HG03097 (cell line): ENCODE results near the gene VEGFB.
"Not testable (repeated sequence)": the region's sequence is repeated elsewhere in the genome, so short reads cannot be mapped to it uniquely, and the experiment has no call there.

Experiments used
- ATAC-seq: cut with Tn5 transposase; IDR thresholded peaks from one replicate; pipeline ENCODE4 v1.9.1; 2021; ENCODE audit not compliant: unreplicated experiment, low FRiP score

The VEGFB gene

GRCh38 chr11:64245797-64246620 lies 11.6 kb downstream of the VEGFB start:
- ATAC-seq: no peak

DNA sequence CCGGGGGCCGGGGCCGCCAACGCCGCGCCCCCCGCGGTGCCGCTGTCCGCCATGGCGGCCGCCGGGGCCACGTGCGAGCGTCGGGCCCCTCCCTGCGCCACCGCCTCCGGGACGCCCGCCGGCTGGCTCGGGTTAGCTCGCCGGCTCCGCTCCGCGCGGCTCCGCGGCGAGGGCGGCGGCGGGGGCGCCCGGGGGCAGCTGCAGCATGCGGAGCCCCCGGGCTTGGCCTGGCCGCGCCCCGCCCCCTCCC lies 12.2 kb downstream of the VEGFB start:
- not testable (repeated sequence) for ATAC-seq

GRCh38 chr11:64246871-64247728 lies 12.7 kb downstream of the VEGFB start, which contains the start of gene PPP1R14B:
Gene PPP1R14B (minus strand): TSS chr11:64246943. CDS start chr11:64246673, 270 bp downstream.
- peak; percentile 32 for ATAC-seq

GRCh38 chr11:64247729-64248531 lies 13.5 kb downstream of the VEGFB start:
- no peak for ATAC-seq

DNA sequence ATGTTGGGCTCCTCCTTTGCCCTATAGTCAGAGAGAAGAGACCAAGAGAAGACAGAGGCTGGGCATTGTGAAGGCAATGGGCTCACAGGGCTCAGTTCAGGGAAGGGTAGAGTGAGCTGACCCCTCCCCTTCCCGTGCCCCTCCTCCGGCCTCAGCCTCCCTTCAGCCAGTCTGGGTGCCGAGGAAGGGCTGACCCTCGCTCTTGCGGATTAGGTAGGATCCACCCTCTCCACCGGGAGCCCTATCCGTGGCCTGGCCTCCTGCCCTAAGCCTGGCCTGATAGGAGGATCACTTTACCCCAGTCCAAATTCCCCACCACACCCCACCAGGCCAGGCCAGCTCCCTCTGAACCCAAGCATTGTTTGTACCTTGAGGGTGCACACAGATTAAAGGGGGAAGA lies 14.2 kb downstream of the VEGFB start:
- ATAC-seq: no peak

DNA sequence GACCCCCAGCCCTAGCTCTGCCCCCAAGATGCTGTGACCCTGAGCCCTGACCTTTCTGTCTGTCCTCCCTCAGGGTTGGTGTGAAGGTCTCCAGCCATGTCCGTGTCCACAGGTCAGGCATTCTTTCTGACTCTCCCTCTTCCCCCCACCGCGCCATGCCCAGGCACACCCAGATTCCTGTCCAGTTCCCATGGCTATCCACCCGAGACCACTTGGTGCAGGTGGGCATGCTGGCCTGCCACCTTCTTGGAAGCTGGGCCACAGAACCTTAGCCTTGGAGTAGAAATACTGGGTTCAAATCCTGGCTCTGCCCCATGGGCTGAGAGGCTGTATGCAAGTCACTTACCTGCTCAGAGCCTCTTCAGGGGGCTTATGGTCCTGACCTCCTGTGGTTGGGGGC lies 14.7 kb downstream of the VEGFB start:
- ATAC-seq: no peak

DNA sequence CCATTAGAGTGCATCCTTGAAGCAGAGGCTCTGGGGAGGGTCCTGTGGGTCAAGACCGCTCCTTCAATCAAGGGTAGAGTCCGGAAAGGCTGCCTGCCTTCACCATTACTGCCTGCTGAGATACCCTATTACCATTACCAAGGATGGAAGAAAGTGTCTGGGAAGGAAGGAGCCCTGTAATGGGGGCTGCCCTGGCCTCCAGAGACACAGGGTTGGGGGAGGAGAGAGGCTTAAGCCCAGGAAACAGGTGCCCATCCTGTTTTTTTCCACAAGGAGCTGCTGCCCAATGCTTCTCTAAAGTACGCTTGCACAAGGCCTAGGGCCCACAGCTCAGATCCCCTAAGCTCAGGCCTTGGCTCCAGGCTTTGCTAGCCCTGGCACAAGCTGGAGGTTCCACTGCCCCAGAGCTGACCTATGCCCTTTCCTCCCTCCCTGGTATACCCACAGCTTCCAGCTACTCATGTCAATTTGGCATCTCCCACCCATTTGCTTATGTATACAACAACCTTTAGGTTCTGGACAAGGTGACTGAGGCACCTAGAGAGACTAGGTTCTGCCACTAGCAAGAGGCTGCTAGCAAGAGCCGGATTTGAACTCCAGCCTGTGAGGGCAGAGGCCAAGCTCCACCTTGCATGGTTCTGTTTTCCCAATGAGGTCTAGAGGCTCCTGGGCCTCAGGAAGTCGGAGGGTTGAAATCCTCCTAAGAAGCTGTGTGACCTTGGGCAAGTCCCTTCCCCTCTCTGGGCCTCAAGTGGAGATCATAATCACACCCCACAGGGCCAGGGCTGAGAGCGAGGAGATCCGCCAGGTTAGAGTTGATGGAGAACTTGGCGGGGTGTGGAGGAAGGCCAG lies 15.4 kb downstream of the VEGFB start:
- ATAC-seq: no peak

GRCh38 chr11:64250415-64251015 lies 16.1 kb downstream of the VEGFB start:
- no peak for ATAC-seq

DNA sequence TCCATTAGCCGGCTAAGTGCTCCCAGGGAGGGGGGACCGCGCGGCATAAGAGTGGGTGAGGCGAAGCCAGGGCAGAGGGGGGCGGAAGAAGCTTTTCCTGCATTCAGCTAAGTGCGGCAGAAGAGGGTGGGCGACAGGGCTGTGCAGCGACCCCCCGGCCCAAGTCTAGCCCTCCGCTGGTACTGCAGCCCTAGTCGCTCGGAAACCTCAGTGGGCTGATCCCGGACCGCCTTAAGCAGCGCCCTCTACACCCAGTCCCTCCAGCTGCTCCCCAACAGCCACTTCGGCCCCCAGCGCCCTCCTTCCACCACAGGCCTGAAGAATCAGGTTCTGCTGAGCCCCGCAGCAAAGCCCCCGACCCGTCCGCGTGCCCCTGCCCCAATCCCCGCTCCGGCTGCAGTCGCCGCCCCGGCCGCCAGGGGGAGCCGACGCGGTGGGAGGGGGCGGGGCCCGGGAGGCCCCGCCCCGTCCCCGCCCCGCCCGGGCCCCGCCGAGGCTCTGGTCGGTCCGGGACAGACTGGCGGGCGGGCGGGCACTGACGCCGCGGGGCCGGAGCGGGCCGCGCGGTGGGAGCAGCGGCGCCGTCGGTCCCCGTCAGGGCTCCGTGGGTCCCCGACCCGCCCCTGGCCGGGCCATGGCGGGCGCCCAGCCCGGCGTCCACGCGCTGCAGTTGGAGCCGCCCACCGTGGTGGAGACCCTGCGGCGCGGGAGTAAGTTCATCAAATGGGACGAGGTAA lies 16.8 kb downstream of the VEGFB start, which contains the start of gene PLCB3:
PLCB3 (plus strand) TSS at position 515 of the 737 bp plus-strand sequence; CDS start at position 635, 120 bp downstream.
- ATAC-seq: no peak

DNA sequence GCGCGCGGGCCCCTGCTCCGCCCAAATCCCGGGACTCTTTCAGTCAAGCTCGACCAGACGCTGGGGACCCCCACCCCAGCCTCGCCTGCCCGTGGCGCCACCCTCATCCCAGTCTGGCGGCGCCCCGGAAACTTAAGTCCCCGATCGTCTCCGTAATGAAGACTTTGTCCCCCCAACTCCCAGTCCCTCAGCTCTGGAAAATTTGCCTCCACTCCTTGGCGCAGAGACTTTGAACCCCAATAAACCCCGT lies 17.3 kb downstream of the VEGFB start:
- no peak for ATAC-seq

GRCh38 chr11:64252003-64252872 lies 17.9 kb downstream of the VEGFB start:
- ATAC-seq: no peak

DNA sequence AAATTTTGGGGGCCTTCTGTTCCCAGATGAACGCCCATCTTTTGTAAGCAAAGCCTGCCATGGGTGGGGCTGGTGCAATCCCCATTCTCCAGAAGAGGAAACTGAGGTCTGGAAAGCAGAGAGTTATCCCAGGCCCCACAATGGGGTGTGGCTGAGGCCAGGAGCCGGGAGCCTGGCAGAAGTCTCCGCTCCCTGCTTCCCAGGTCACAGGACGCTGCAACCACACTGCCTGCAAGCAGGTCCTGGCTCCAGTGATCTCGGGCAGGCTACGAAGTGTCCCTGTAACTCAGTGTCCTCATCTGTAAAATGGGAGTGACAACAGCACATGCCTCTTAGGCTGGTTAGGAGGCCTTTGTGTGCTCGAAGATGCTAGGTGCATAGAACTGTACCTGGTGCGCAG lies 18.7 kb downstream of the VEGFB start:
- ATAC-seq: no peak

DNA sequence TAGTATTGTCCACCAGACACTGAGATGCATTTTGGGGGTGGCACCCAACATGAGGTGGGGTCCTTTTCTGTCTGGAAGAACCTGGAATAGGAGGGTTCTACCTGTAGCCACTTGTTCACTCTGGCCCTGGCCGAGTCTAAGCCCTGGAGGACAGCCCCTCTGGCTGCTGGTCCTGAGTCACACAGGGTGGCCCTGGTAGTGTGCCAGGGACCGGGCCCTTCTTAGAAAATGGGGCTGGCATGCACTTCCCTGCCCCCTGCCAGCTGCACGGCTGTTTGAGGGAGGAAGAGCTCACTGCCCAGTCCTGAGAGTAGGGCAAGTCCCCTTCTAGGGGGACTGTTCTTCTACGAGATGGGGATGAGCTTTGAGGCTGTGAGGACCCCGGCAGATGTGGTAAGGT lies 19.1 kb downstream of the VEGFB start:
- ATAC-seq: no peak

DNA sequence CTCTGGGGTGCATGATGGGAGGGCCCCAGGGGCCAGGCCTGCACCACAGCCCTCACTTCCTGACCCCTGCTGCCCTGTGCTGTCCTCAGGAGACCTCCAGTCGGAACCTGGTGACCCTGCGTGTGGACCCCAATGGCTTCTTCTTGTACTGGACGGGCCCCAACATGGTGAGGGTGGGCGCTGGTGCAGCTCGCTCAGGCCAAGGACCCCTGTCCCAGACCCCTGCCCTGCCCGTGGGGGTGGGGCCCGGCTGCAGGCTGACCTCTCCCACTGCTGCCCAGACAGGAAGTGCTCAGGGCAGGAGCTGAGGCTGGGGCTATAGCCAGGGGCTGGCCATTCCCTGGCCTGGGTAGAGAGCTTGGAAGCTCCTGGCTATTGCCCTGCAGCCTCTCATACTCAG lies 19.9 kb downstream of the VEGFB start:
- no peak for ATAC-seq

- ATAC-seq: no peak
Measured at GRCh38 chr11:64255135-64256128, 21.0 kb downstream of the VEGFB start.

GRCh38 chr11:64256300-64256699 lies 21.9 kb downstream of the VEGFB start:
- no peak for ATAC-seq

- no peak for ATAC-seq
Measured at GRCh38 chr11:64258356-64258755, 24.0 kb downstream of the VEGFB start.
